Retina (tissue), 1 donor: ENCODE data around the gene GPS1.

Experiments used
- DNase-seq: peaks from one replicate; pipeline ENCODE4 v3.0.0-alpha.2; 2016

The GPS1 gene

DNA sequence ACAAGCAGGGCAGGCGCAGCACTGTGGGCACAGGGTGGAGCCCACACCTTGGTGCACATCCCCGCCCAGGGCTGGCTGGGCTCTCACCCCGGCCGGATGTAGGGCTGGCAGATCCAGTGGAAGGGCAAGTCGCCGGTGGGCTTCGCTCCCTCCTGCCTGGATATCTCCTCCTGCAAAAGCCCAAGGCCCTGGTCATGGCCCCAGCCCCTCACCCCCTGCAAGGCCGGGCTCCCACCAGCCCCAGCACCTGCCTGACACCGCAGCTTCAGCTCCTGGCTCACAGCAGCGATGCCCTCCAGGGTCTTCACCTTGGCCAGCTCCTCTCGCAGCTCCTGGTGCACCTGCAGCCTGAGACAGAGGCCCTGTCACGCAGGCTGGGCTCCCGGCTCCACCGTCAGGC lies 8.9 kb downstream of the GPS1 start:
- DNase-seq = no peak

DNA sequence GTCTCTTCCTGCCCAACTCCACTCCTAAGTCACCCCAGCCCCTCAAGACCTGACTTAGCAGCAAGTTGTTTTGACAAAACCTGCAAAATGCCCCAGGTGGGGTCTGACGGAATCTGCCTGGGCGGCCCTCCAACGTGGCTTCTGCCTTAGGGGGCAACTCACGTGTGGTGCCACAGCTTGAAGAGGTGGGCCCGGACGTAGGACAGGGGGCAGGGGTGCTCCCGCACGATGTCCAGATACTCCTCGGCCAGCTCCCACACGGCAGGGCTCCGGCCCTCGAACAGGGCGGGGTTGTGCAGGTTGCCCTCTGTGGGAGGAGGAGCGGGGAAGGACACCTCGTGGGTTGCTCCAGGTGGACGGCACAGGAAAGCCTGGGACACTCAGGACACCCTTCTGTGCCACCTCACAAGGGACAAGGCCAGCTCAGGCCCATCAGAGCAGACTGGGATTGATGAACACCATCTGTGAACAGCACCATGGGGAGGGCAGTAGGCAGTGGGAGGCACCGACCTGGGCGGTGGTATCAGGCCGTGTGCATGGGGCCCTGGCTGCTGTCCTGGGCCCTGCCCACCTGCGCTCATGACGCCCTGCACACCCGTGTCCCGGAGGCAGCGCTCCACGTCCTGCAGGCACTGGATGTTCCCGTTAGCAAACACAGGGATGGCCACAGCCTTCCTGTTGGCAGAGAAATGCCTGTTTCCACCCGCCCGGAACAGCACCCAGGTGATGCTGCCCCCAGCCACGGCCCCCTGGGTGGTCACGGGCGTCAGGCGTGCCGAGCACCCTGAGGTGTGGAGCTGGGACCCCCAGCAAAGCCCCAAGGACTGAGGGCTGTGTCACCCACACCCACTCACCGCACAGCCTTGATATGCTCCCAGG lies 9.6 kb downstream of the GPS1 start:
- DNase-seq = no peak

- DNase-seq = no peak
These were observed 10.6 kb downstream of the GPS1 start for GRCh38 chr17:82062076-82062983.

DNA sequence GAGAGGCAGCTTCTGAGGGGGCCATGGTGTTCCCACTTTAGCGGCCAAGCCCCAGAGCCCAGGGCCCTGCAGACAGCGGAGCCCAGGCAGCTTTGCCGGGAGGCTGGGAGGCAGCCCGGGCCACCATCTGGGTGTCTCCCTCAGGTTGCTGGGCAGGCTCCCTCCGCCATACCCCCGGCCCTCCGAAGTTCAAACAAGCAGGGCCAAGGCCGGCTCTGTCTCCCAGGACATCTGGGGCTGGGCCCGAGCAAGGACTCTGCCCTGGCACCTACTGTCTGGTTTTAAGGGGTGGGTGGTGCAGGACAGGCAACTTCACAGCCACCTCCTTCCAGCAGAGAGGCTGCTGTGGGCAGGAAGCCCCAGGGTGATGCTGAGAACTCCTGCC lies 11.3 kb downstream of the GPS1 start:
- DNase-seq = no peak

- no peak for DNase-seq
These were observed 12.0 kb downstream of the GPS1 start for GRCh38 chr17:82063424-82064415.

DNA sequence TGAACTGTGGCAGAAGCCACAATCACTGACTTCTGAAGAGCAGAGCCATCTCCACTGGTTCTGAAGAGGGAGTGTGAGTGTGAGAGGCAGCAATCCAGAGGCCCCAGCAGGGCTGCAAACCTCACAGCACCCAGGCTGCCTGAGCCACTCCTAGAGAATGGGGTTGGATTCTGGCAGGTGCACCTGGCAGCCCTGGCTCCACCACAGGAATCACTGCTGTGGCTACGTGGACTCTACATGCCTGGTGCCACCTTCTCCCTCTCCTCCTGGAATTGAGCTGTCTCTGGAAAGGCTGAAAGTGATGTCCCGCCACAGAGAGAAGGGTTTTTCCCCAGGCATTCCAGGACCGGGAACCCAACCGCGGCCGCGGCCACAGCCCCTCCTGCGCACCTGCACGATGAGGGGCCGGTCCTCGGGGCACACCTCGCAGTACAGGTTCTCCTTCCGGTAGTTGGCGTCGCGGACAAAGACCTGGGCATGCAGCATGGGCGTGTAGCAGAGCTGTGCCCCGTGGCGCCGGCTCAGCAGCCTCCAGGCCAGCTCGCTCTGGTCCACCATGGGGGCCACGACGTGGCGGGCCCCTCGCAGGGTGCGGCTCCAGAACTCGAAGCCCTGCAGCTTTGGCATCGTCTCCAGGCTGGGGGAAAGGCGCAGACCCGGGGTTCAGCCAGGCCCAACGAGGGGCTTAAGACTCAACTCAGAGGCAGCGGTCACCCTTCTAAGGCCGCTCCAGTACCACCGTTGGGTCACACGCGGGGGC lies 12.9 kb downstream of the GPS1 start:
- DNase-seq = no peak

DNA sequence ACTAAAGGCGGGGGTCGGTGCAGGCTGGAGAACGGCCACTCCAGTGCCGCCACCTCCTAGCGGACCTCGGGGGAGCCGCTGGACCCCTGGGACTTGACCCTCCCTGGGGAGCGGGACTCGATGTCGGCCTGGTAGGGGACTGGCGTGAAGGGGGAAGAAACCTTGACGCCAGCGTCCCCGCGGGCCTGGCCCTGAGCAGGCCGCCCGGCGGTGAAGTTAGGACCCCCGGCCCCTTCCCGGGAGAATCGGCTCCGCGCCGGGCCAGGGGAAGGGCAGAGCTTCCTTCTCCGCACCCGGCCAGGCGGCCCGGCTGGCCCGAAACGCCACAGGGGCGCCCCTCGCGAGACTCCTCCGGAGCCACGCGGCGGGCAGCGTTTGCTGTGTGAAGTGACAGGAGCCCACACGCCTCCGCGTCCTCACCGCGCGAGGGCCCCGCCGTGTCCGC lies 13.5 kb downstream of the GPS1 start:
- peak; percentile 44 for DNase-seq

DNA sequence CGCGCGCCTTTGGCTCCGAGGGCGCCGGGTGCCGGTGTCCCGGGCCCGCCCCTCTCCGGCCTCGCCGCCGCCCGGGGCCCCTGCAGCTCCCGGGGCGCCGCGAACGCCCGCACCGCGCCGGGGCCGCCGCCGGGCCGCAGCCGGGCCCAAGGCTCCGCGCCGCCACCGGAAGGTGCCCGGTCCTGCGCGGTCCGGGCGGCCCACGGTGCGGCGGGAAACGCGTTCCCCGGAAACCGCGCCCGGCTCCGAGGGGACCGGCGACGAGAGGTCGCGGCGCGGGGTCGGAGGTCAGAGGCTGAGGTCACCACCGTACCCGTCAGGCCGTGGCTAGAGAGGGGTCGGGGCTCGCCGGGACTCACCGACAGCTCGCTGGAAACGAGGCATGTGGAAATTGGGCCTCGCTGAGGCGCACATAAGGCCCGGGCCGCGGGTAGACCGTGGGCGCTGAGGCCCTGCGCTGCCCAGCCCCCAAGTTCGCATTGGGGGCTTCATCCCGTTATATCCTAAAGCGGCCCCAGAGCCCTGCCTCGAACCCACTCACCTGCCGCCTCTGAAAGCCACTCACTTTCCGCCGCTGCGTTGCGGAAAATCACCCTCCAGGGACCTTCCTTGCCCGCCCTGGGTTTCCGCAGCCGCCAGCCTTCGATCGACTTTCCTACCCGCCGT lies 14.1 kb downstream of the GPS1 start, which contains the start of gene DUS1L:
Gene DUS1L, minus strand, starts transcription at position 167 of the 666 bp plus-strand sequence. CDS start 745 bp downstream, outside the sequence.
- DNase-seq = peak; percentile 72

GRCh38 chr17:82070611-82071010 lies 18.9 kb downstream of the GPS1 start:
- no peak for DNase-seq

DNA sequence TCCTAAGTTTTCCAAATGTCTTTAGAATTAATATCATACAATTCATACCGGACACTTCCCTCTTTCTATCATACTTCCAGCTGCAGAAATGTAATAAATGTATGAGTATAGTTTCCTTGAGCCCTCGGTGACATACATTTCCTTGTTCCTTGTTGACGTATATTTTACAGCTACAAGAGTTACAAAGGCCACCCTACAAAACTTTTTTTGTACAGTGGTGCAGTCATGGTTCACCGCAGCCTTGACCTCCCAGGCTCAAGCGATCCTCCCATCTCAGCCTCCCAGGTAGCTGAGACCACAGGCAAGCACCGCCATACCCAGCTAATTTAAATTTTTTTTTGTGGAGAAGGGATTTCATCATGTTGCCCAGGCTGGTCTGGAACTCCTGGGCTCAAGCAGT lies 21.1 kb downstream of the GPS1 start:
- no peak for DNase-seq

DNA sequence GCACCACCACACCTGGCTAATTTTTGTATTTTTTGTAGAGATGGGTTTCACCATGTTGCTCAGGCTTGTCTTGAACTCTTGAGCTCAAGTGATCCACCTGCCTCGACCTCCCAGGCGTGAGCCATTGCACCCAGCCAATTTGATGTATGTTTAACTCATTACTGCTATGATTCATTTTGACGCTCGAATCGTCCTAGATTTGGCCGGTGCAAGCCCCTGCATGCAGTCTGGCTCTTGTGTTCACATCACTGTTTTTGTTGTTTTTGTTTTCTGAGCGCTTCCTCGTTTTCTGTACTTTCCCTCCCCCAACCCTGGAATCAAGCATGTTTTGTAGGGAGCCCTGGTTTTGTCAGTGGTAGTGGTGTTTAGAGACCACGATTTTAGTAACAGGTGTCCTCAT lies 21.7 kb downstream of the GPS1 start:
- DNase-seq = no peak

DNA sequence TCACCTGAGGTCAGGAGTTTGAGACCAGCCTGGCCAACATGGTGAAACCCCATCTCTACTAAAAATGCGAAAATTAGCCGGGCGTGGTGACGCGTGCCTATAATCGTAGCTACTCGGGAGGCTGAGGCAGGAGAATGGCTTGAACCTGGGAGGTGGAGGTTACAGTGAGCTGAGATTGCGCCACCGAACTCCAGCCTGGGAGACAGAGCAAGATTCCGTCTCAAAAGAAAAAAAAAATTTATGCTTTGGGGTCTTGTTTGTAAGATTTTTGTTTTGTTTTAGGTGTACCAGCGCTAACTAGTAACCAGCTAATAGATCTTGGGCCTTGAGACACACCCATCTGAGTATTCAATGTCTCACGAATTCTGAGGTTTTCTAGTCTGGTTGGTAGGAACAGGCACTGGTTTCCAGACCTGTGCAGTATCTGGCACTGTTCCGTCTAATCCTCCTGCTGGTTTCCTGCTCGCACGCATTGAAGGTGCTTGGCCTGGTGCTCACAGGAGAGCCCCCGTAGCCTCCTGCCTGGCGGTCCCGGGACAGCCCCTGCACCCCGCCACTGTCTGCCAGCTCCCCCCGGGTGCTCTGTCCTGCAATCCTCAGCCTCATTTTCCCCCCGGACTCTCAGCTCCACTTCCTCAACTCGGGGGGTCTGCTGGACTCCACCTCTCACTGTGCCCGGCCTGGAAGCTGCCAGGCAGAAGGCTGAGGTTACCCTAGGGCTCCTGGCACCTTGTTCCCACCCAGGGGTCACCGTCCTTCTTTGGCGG lies 24.5 kb downstream of the GPS1 start:
- no peak for DNase-seq

DNA sequence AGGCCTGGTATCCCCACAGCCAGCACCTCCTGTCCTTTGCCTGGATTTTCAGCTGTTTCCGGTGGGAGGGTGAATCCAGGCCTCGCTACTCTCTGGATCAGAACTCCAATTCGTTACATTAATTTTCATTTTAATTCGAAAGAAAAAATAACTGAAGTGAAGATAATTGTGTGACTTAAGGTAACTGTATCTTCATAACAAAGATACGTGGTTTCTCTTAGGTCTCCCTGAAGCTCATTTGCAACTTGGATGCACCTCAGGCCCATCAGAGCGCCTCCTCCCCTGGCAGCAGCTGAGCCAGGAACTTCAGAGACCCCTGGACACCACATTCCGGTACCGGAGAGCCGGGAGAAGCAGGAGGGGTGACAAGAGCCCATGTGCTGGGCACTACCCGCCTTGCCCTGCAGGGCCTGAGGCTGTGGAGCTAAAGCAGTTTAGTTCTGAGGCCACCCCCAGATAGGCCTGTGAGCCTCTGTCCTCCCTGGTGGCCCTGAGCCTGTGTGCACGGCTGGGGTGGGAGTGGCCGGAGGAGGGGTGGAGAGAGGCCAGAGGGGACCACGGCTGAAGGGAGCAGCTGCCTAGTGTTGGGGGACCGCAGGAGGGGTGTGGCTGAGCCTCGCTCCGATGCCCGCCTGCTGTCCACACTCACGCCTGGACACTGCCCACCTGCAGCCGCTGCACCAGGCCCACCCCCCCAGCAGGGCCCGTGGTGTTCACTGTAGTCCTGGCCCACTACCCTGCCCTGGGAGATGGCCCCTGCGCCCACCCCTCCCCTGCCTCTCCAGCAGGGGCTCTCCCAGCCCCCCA lies 25.3 kb downstream of the GPS1 start:
- no peak for DNase-seq

GRCh38 chr17:82077617-82078358 lies 26.1 kb downstream of the GPS1 start:
- no peak for DNase-seq

- DNase-seq = no peak
These were observed 26.7 kb downstream of the GPS1 start for GRCh38 chr17:82078433-82078832.

GRCh38 chr17:82079001-82079677 lies 27.4 kb downstream of the GPS1 start:
- DNase-seq = no peak

DNA sequence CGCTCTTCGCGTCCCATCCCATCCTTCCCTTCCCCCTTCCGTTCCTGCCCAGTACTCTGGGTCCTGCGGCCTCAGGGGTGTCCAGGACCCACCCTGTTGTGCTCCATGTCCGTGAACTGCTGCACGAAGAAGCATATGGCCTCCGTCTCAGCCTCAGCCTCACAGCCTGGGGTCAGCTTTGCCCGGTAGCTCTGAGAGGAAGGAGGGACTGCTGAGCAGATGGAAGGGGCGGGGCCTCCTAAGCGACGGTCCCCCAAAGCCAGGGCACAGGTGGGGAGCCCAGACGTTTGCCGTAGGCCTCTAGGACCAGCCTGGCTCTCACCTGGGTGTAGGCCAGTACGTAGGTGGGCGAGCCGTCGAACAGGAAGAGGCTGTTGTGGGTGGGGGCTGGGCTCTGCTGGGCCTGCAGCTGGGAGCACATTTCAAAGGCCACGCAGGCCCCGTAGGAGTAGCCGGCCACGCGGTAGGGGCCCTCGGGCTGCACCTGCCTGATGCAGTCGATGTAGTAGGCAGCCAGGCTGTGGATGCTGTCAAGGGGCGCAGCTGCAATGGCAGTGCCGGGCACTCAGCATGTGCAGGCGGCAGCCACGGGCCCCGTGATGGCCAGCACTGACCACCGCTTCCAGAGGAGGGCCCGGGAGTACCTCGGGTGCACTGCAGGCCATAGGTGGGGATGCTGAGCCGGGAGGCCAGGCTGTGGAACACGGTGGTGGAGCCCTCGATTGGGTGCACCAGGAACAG lies 28.5 kb downstream of the GPS1 start:
- no peak for DNase-seq
